ENCODE data around the gene UBP1. TPM values are rescaled to one million over a fixed set of nuclear protein-coding genes. Genes with fewer than 3 reads are reported as not detected.

Gene UBP1
- total RNA-seq, 1 donor from 2014 or later, result 78.1 TPM

- Mint-ChIP-seq H3K36me3 (ENCODE audit: insufficient read depth) (no peaks in the 10 kb centered on the region), H3K9me3 (ENCODE audit: low read depth) (no peaks in the 10 kb centered on the region), H3K27ac (peak overlapping the region; percentile 91), H3K4me3 (ENCODE audit: low read depth) (peak overlapping the region; percentile 96), H3K4me1 (ENCODE audit: low read depth) (peaks cover 36% of the 10 kb centered on the region), H3K27me3 (no peaks in the 10 kb centered on the region)
- DNase-seq (ENCODE audit: low spot score, unreplicated experiment), result peak; percentile 51
- TF ChIP-seq, protein P1, sequence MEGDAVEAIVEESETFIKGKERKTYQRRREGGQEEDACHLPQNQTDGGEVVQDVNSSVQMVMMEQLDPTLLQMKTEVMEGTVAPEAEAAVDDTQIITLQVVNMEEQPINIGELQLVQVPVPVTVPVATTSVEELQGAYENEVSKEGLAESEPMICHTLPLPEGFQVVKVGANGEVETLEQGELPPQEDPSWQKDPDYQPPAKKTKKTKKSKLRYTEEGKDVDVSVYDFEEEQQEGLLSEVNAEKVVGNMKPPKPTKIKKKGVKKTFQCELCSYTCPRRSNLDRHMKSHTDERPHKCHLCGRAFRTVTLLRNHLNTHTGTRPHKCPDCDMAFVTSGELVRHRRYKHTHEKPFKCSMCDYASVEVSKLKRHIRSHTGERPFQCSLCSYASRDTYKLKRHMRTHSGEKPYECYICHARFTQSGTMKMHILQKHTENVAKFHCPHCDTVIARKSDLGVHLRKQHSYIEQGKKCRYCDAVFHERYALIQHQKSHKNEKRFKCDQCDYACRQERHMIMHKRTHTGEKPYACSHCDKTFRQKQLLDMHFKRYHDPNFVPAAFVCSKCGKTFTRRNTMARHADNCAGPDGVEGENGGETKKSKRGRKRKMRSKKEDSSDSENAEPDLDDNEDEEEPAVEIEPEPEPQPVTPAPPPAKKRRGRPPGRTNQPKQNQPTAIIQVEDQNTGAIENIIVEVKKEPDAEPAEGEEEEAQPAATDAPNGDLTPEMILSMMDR (IDR thresholded peaks at IDR 0.05; ENCODE audit: unreplicated experiment), result peak; percentile 46
These were observed 468 bp downstream of the UBP1 start for GRCh38 chr3:33439546-33440327.

GRCh38 chr3:33438881-33439545 lies 1.2 kb downstream of the UBP1 start:
- DNase-seq (ENCODE audit: low spot score, unreplicated experiment), result no peak
- peak overlapping the region; percentile 91 for H3K27ac Mint-ChIP-seq
- H3K9me3 Mint-ChIP-seq (ENCODE audit: low read depth), result no peaks in the 10 kb centered on the region
- H3K4me1 Mint-ChIP-seq (ENCODE audit: low read depth), result peaks cover 36% of the 10 kb centered on the region
- peak overlapping the region; percentile 82 for H3K4me3 Mint-ChIP-seq (ENCODE audit: low read depth)
- H3K27me3 Mint-ChIP-seq, result no peaks in the 10 kb centered on the region
- TF ChIP-seq, protein P1 (IDR thresholded peaks at IDR 0.05; ENCODE audit: unreplicated experiment), result no peak
- H3K36me3 Mint-ChIP-seq (ENCODE audit: insufficient read depth), result no peaks in the 10 kb centered on the region

GRCh38 chr3:33438284-33438668 lies 1.9 kb downstream of the UBP1 start:
- H3K9me3 Mint-ChIP-seq (ENCODE audit: low read depth), result no peaks in the 10 kb centered on the region
- TF ChIP-seq, protein P1 (IDR thresholded peaks at IDR 0.05; ENCODE audit: unreplicated experiment), result no peak
- peaks cover 36% of the 10 kb centered on the region for H3K4me1 Mint-ChIP-seq (ENCODE audit: low read depth)
- DNase-seq (ENCODE audit: low spot score, unreplicated experiment), result no peak
- H3K36me3 Mint-ChIP-seq (ENCODE audit: insufficient read depth), result no peaks in the 10 kb centered on the region
- H3K27ac Mint-ChIP-seq, result peak overlapping the region; percentile 91
- peak overlapping the region; percentile 82 for H3K4me3 Mint-ChIP-seq (ENCODE audit: low read depth)
- H3K27me3 Mint-ChIP-seq, result no peaks in the 10 kb centered on the region

- no peaks in the 10 kb centered on the region for H3K27me3 Mint-ChIP-seq
- no peaks in the 10 kb centered on the region for H3K9me3 Mint-ChIP-seq (ENCODE audit: low read depth)
- H3K27ac Mint-ChIP-seq, result peak overlapping the region; percentile 91
- H3K36me3 Mint-ChIP-seq (ENCODE audit: insufficient read depth), result no peaks in the 10 kb centered on the region
- H3K4me3 Mint-ChIP-seq (ENCODE audit: low read depth), result peak overlapping the region; percentile 82
- peaks cover 36% of the 10 kb centered on the region for H3K4me1 Mint-ChIP-seq (ENCODE audit: low read depth)
- TF ChIP-seq, protein P1 (IDR thresholded peaks at IDR 0.05; ENCODE audit: unreplicated experiment), result no peak
- no peak for DNase-seq (ENCODE audit: low spot score, unreplicated experiment)
These were observed 2.5 kb downstream of the UBP1 start for GRCh38 chr3:33437556-33438283.

DNA sequence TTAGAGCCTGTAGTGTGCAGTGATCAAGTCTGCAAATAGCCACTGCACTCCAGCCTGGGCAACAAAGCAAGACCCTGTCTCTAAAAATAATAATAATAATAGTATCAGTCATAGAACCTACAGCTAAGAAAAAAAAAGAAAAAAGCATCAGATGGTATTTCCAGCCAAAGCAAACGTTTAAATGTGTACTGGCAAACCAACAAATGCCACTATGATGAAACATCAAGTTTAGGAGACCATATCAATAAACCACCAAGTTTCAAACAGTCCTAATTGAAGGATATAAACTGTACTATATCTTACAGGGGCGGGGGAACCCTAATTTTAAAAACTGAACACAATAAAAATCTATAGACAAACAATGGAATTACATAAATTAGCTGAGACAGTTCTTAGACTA lies 6.4 kb downstream of the UBP1 start:
- Mint-ChIP-seq H3K36me3 (ENCODE audit: insufficient read depth) (no peaks in the 10 kb centered on the region), H3K27ac (no peak overlapping the region), H3K4me1 (ENCODE audit: low read depth) (peaks cover 36% of the 10 kb centered on the region), H3K9me3 (ENCODE audit: low read depth) (no peaks in the 10 kb centered on the region), H3K27me3 (no peaks in the 10 kb centered on the region), H3K4me3 (ENCODE audit: low read depth) (no peak overlapping the region)
- DNase-seq (ENCODE audit: low spot score, unreplicated experiment), result no peak
- TF ChIP-seq, protein P1 (IDR thresholded peaks at IDR 0.05; ENCODE audit: unreplicated experiment), result no peak

All from progenitor cell of endocrine pancreas (in vitro differentiated cells).